ENCODE data around the gene SH2D3A.

GRCh38 chr19:6753178-6754031 lies 13.8 kb downstream of the SH2D3A start:
- peak; percentile 67 for TF ChIP-seq CTCF (IDR thresholded peaks at IDR 0.05; ENCODE audit: low read length)
- TF ChIP-seq EZH2 (IDR thresholded peaks at IDR 0.05; ENCODE audit: borderline replicate concordance, low read length), result no peak
